Hepatocyte (in vitro differentiated cells): ENCODE data around the gene TP53I11.

Source experiments
- CTCF ChIP-seq: fragments of 200-600 bp; sonication (generic); IDR thresholded peaks from 2 replicates; pipeline ENCODE4 v1.5.1; 2016; ENCODE audit warnings: antibody characterized with exemption, mild to moderate bottlenecking; ENCODE audit not compliant: poor library complexity
- EZH2 ChIP-seq: fragments of 200-600 bp; sonication (generic); IDR thresholded peaks from 2 replicates; pipeline ENCODE4 v1.6.1; 2016; ENCODE audit warnings: antibody characterized with exemption, mild to moderate bottlenecking, borderline replicate concordance
- EZH2phosphoT487 ChIP-seq: fragments of 200-600 bp; sonication (generic); IDR thresholded peaks from one replicate; pipeline ENCODE4 v1.6.1; 2018; ENCODE audit warnings: antibody characterized with exemption, mild to moderate bottlenecking, low read depth, moderate library complexity; ENCODE audit not compliant: unreplicated experiment, severe bottlenecking

GRCh38 chr11:44962464-44962863 is 11.8 kb upstream of the TP53I11 start:
- TF ChIP-seq CTCF (no peak), EZH2 (no peak), EZH2phosphoT487 (no peak)
